SK-N-SH (cell line): ENCODE data around the gene MYLK3. TPM values are rescaled to one million over a fixed set of nuclear protein-coding genes. Genes with fewer than 3 reads are reported as not detected.

Source experiments
- CTCF ChIA-PET: fragments of 300-600, 350-600 bp; formaldehyde crosslinking; extraction: SDS; loops from one replicate; lab custom pipeline; 2021; lab: Yijun Ruan, JAX
- POLR2A ChIA-PET: fragments of 350-600 bp; sonication (Branson Sonifier 250); formaldehyde crosslinking; extraction: SDS; loops from one replicate; lab custom pipeline; 2020; ENCODE audit warnings: antibody characterized with exemption, inconsistent platforms; lab: Yijun Ruan, JAX
- DNase-seq: peaks from one replicate; pipeline ENCODE4 v3.0.0; 2012
- H2AFZ ChIP-seq: fragments of 200-600 bp; sonication (generic); 2 replicates; pipeline ENCODE4 v1.8.1; 2016; ENCODE audit warnings: antibody characterized with exemption, mild to moderate bottlenecking, low read depth
- H3F3A ChIP-seq: fragments of 200-600 bp; sonication (generic); replicated peaks from 2 replicates; pipeline ENCODE3; 2016; ENCODE audit warnings: antibody characterized with exemption, mild to moderate bottlenecking; ENCODE audit not compliant: insufficient read depth
- H3K27ac ChIP-seq, 2 experiments: fragments of 200-500 bp in 1 of 2; fragments of 200-600 bp in 1 of 2; sonication (Bioruptor generic) in 1 of 2; sonication (generic), shearing (Covaris generic) in 1 of 2; 2 replicates each; pipeline versions ENCODE4 v1.5.1 to v1.6.1; 2014 to 2016; ENCODE audit warnings: low read depth in 2 of 2, inconsistent platforms in 1 of 2, low read length in 1 of 2, mild to moderate bottlenecking in 1 of 2, mixed read lengths in 1 of 2
- H3K27me3 ChIP-seq: fragments of 200-600 bp; sonication (generic), shearing (Covaris generic); 2 replicates; pipeline ENCODE4 v1.6.1; 2016; ENCODE audit warnings: mixed run types; ENCODE audit not compliant: insufficient read depth
- H3K36me3 ChIP-seq, 2 experiments: fragments of 200-500 bp in 1 of 2; fragments of 200-600 bp in 1 of 2; sonication (Bioruptor generic) in 1 of 2; sonication (generic) in 1 of 2; replicated peaks in 1 of 2; 2 replicates each; pipeline versions ENCODE3 to v1.5.1; 2014 to 2016; ENCODE audit warnings: low read length in 1 of 2, mild to moderate bottlenecking in 1 of 2; ENCODE audit not compliant: insufficient read depth in 2 of 2, control insufficient read depth in 1 of 2
- H3K4me1 ChIP-seq, 2 experiments: fragments of 200-500 bp in 1 of 2; fragments of 200-600 bp in 1 of 2; sonication (Bioruptor generic) in 1 of 2; sonication (generic), shearing (Covaris generic) in 1 of 2; 2 replicates each; pipeline versions ENCODE4 v1.5.1 to v1.6.1; 2014 to 2016; ENCODE audit warnings: low read depth in 1 of 2, low read length in 1 of 2, mixed run types in 1 of 2; ENCODE audit not compliant: insufficient read depth in 2 of 2, control insufficient read depth in 1 of 2
- H3K4me2 ChIP-seq: fragments of 200-600 bp; sonication (generic), shearing (Covaris generic); 2 replicates; pipeline ENCODE4 v1.6.1; 2017; ENCODE audit warnings: mixed run types
- H3K4me3 ChIP-seq, 2 experiments: fragments of 200-500 bp in 1 of 2; fragments of 200-600 bp in 1 of 2; sonication (Bioruptor generic) in 1 of 2; sonication (generic), shearing (Covaris generic) in 1 of 2; 2 replicates each; pipeline versions ENCODE4 v1.5.1 to v1.8.1; 2014 to 2016; ENCODE audit warnings: low read depth in 2 of 2, inconsistent platforms in 1 of 2, low read length in 1 of 2, mild to moderate bottlenecking in 1 of 2, mixed read lengths in 1 of 2, moderate library complexity in 1 of 2
- H3K79me2 ChIP-seq: fragments of 200-600 bp; sonication (generic); 2 replicates; pipeline ENCODE4 v1.8.1; 2017; ENCODE audit warnings: mild to moderate bottlenecking; ENCODE audit not compliant: insufficient read depth
- H3K9ac ChIP-seq: fragments of 200-600 bp; sonication (generic); 2 replicates; pipeline ENCODE4 v1.6.1; 2017; ENCODE audit warnings: mixed run types
- H3K9me2 ChIP-seq: fragments of 200-600 bp; sonication (generic); 2 replicates; pipeline ENCODE4 v1.6.1; 2017; ENCODE audit warnings: mixed run types
- H3K9me3 ChIP-seq: fragments of 200-600 bp; sonication (generic); 2 replicates; pipeline ENCODE4 v1.6.1; 2017; ENCODE audit warnings: mixed run types, mild to moderate bottlenecking, moderate library complexity
- H4K20me1 ChIP-seq: fragments of 200-600 bp; sonication (generic); 2 replicates; pipeline ENCODE4 v1.6.1; 2017; ENCODE audit warnings: mild to moderate bottlenecking, mixed run types; ENCODE audit not compliant: insufficient read depth
- GABPA ChIP-seq: IDR thresholded peaks from 2 replicates; pipeline ENCODE4 v1.4.0; 2012; ENCODE audit warnings: low read depth, mild to moderate bottlenecking
- MXI1 ChIP-seq: IDR thresholded peaks from 2 replicates; pipeline ENCODE4 v1.6.1; 2012; ENCODE audit warnings: mild to moderate bottlenecking, low read depth, low read length, improper control_type of control experiment
- NRF1 ChIP-seq: IDR thresholded peaks from 2 replicates; pipeline ENCODE4 v1.6.1; 2012; ENCODE audit warnings: low read depth, mild to moderate bottlenecking, low read length
- POLR2AphosphoS5 ChIP-seq: IDR thresholded peaks from 2 replicates; pipeline ENCODE4 v1.6.1; 2012; ENCODE audit warnings: low read depth, low read length
- RAD21 ChIP-seq: IDR thresholded peaks from 2 replicates; pipeline ENCODE4 v1.6.1; 2012; ENCODE audit warnings: mild to moderate bottlenecking, low read length
- RCOR1 ChIP-seq: fragments of 150-350 bp; IDR thresholded peaks from 2 replicates; pipeline ENCODE4 v1.6.1; 2017; ENCODE audit warnings: antibody characterized with exemption, low read length
- SIN3A ChIP-seq: IDR thresholded peaks from 2 replicates; pipeline ENCODE4 v1.6.1; 2012; ENCODE audit warnings: low read depth, mild to moderate bottlenecking, low read length, moderate library complexity, borderline replicate concordance
- SMC3 ChIP-seq: IDR thresholded peaks from 2 replicates; pipeline ENCODE4 v1.6.1; 2012; ENCODE audit warnings: low read depth, low read length, improper control_type of control experiment
- TCF12 ChIP-seq: IDR thresholded peaks from 2 replicates; pipeline ENCODE4 v1.4.0; 2012
- TEAD4 ChIP-seq: IDR thresholded peaks from 2 replicates; pipeline ENCODE4 v1.4.0; 2012; ENCODE audit warnings: mild to moderate bottlenecking, borderline replicate concordance; ENCODE audit not compliant: insufficient read depth
- USF1 ChIP-seq: IDR thresholded peaks from 2 replicates; pipeline ENCODE4 v1.4.0; 2012; ENCODE audit warnings: low read depth, borderline replicate concordance
- YY1 ChIP-seq: IDR thresholded peaks from 2 replicates; pipeline ENCODE4 v1.4.0; 2012; ENCODE audit warnings: low read depth, mild to moderate bottlenecking
- WGBS: methylation state at CpG from one replicate; pipeline ENCODE4 v1.1.6; 2017; ENCODE audit warnings: low lambda C conversion rate; 5-methylcytosine and 5-hydroxymethylcytosine counted together
- polyA plus RNA-seq, 3 experiments: library from polyadenylated mRNA; depleted of rRNA; stranded (reverse); fragments of >200 nt; gene quantifications; 2 replicates each; pipeline ENCODE4 v1.2.3, GENCODE V29; 2012
- TF ChIP-seq, protein P1 (sequence below): IDR thresholded peaks from 2 replicates; pipeline ENCODE4 v1.4.0; 2012; ENCODE audit warnings: low read depth
- TF ChIP-seq, protein P2 (sequence below): IDR thresholded peaks from 2 replicates; pipeline ENCODE4 v1.6.1; 2012; ENCODE audit warnings: mild to moderate bottlenecking, low read depth, low read length, moderate library complexity
- TF ChIP-seq, protein P3 (sequence below): fragments of 150-350 bp; IDR thresholded peaks from 2 replicates; pipeline ENCODE4 v1.6.1; 2017; ENCODE audit warnings: antibody characterized with exemption, low read length, low read depth, borderline replicate concordance

The MYLK3 gene
- polyA plus RNA-seq, 1 of the 3 experiments (the other 2 are of a cell fraction), result 0.05 TPM

DNA sequence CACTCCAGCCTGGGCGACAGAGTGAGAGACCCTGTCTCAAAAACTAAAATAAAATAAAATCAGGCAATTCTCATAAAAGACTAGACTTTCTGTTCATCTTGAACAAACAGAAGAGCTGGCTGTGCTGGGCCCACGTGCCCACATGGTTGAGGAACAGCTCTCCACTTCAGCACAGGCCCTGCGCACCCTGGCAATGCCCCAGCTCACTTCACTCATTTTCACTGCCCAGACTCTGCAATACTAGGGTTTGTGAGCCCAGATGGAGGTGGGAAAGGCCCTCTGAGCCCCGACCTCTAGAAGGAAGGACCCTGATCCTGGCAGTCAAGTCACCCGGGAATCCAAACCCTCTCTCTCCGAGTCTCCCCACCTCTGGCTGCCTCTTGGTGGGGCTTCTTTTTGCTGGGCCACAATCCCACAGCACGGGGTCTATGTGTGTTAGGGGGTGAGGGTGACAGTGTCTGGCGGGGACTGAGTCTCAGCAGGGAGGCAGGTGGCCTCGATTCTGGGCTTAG is 14.8 kb downstream of the MYLK3 start:
- H3K9me3 ChIP-seq, result no peaks in the 10 kb centered on the region
- no peak overlapping the region for H3K27ac ChIP-seq
- no peak overlapping the region for H3K4me3 ChIP-seq
- no peak for DNase-seq
- H3K9ac ChIP-seq, result no peak overlapping the region
- POLR2A ChIA-PET, result no interaction called here
- WGBS, result 59% methylated on average over 9 of the region's 9 CpGs
- TF ChIP-seq, protein P1, sequence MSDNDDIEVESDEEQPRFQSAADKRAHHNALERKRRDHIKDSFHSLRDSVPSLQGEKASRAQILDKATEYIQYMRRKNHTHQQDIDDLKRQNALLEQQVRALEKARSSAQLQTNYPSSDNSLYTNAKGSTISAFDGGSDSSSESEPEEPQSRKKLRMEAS, result no peak
- TF ChIP-seq, all 33 proteins: peak for 0
- CTCF ChIA-PET, result interaction anchor here (1.3 to 1.4 kb wide), 2 partner anchors 8 to 19 kb away, joined by 3 read pairs; no protein-coding TSS in a partner anchor
- no peaks in the 10 kb centered on the region for H3K9me2 ChIP-seq
- no peaks in the 10 kb centered on the region for H4K20me1 ChIP-seq
- peaks cover 0 to 2% of the 10 kb centered on the region in 2 experiments; a peak in 1 of 4 replicates for H3K4me1 ChIP-seq
- no peaks in the 10 kb centered on the region for H3K27me3 ChIP-seq
- no peak overlapping the region for H3K4me2 ChIP-seq
- H3K79me2 ChIP-seq, result no peaks in the 10 kb centered on the region
- H3K36me3 ChIP-seq, result no peaks in the 10 kb centered on the region
- no peaks in the 10 kb centered on the region for H3F3A ChIP-seq
- no peak overlapping the region for H2AFZ ChIP-seq

DNA sequence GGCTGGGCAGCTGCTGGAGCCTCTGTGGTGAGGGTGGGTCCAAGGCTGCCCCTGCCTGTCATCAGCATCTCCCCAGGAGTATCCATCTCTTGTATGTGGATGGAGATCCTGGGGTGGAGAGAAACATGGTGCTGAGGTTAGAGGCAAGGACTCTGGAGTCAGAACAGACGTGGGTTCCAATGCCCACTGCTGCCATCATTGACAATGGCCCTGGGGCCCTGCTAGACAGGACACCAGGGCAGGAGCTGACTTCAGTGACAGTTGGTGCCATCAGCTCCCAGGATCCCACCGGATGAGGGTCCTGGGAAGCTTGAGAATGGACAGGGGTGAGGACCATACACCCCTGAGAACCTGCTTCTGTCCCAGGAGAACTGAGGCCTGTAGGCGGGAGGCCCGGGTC is 15.6 kb downstream of the MYLK3 start:
- Histone ChIP-seq H3K4me2 (no peak overlapping the region), H3K9me2 (no peaks in the 10 kb centered on the region), H3K27ac (no peak overlapping the region), H4K20me1 (no peaks in the 10 kb centered on the region), H3K36me3 (no peaks in the 10 kb centered on the region), H3K9ac (no peak overlapping the region), H3F3A (no peaks in the 10 kb centered on the region), H3K79me2 (no peaks in the 10 kb centered on the region), H3K4me1 (peaks cover 0 to 2% of the 10 kb centered on the region in 2 experiments; a peak in 1 of 4 replicates), H3K9me3 (no peaks in the 10 kb centered on the region), H2AFZ (no peak overlapping the region), H3K27me3 (no peaks in the 10 kb centered on the region), H3K4me3 (no peak overlapping the region)
- DNase-seq, result no peak
- ChIA-PET CTCF (interaction anchor here (0.9 to 1.4 kb wide), 4 partner anchors 9 to 59 kb away, joined by 3 read pairs; no protein-coding TSS in a partner anchor), POLR2A (no interaction called here)
- whole genome bisulfite sequencing, result 77% methylated on average over 3 of the region's 4 CpGs
- no peak for TF ChIP-seq TCF12
- no peak for TF ChIP-seq SIN3A
- no peak for TF ChIP-seq YY1
- TF ChIP-seq, protein P2, sequence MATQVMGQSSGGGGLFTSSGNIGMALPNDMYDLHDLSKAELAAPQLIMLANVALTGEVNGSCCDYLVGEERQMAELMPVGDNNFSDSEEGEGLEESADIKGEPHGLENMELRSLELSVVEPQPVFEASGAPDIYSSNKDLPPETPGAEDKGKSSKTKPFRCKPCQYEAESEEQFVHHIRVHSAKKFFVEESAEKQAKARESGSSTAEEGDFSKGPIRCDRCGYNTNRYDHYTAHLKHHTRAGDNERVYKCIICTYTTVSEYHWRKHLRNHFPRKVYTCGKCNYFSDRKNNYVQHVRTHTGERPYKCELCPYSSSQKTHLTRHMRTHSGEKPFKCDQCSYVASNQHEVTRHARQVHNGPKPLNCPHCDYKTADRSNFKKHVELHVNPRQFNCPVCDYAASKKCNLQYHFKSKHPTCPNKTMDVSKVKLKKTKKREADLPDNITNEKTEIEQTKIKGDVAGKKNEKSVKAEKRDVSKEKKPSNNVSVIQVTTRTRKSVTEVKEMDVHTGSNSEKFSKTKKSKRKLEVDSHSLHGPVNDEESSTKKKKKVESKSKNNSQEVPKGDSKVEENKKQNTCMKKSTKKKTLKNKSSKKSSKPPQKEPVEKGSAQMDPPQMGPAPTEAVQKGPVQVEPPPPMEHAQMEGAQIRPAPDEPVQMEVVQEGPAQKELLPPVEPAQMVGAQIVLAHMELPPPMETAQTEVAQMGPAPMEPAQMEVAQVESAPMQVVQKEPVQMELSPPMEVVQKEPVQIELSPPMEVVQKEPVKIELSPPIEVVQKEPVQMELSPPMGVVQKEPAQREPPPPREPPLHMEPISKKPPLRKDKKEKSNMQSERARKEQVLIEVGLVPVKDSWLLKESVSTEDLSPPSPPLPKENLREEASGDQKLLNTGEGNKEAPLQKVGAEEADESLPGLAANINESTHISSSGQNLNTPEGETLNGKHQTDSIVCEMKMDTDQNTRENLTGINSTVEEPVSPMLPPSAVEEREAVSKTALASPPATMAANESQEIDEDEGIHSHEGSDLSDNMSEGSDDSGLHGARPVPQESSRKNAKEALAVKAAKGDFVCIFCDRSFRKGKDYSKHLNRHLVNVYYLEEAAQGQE, result no peak
- no peak for TF ChIP-seq USF1
- no peak for TF ChIP-seq SMC3
- TF ChIP-seq GABPA, result no peak
- TF ChIP-seq RAD21, result no peak
- no peak for TF ChIP-seq POLR2AphosphoS5
- TF ChIP-seq RCOR1, result no peak
- no peak for TF ChIP-seq MXI1
- TF ChIP-seq TEAD4, result no peak
- TF ChIP-seq, protein P3, sequence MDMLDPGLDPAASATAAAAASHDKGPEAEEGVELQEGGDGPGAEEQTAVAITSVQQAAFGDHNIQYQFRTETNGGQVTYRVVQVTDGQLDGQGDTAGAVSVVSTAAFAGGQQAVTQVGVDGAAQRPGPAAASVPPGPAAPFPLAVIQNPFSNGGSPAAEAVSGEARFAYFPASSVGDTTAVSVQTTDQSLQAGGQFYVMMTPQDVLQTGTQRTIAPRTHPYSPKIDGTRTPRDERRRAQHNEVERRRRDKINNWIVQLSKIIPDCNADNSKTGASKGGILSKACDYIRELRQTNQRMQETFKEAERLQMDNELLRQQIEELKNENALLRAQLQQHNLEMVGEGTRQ, result no peak
- no peak for TF ChIP-seq NRF1
